Measurements from ENCODE around the gene RPUSD3. TPM values are rescaled to one million over a fixed set of nuclear protein-coding genes. Genes with fewer than 3 reads are reported as not detected.

The RPUSD3 gene
- total RNA-seq, 2 donors from 2014 or later: 65.9 to 66.9 TPM

- H3K9me3 Mint-ChIP-seq: no peaks in the 10 kb centered on the region
- no peaks in the 10 kb centered on the region for H3K27me3 Mint-ChIP-seq
- no peaks in the 10 kb centered on the region for H3K4me1 Mint-ChIP-seq
- H3K4me3 Mint-ChIP-seq: no peak overlapping the region
- H3K36me3 Mint-ChIP-seq (ENCODE audit: low read depth): peaks cover 90% of the 10 kb centered on the region
- H3K27ac Mint-ChIP-seq: no peak overlapping the region
- ATAC-seq (replicated peaks): no peak
These were observed 10.7 kb downstream of the RPUSD3 start for GRCh38 chr3:9833078-9833477.

- no peaks in the 10 kb centered on the region for H3K4me1 Mint-ChIP-seq
- H3K27ac Mint-ChIP-seq: no peak overlapping the region
- H3K27me3 Mint-ChIP-seq: no peaks in the 10 kb centered on the region
- no peak overlapping the region for H3K4me3 Mint-ChIP-seq
- peaks cover 84% of the 10 kb centered on the region for H3K36me3 Mint-ChIP-seq (ENCODE audit: low read depth)
- no peaks in the 10 kb centered on the region for H3K9me3 Mint-ChIP-seq
- no peak for ATAC-seq (replicated peaks)
These were observed 12.6 kb downstream of the RPUSD3 start for GRCh38 chr3:9831253-9831652.

- H3K4me3 Mint-ChIP-seq: no peak overlapping the region
These were observed 14.7 kb downstream of the RPUSD3 start for GRCh38 chr3:9828801-9829755.

GRCh38 chr3:9826815-9827573 is 16.8 kb downstream of the RPUSD3 start:
- Mint-ChIP-seq H3K4me3 (no peak overlapping the region), H3K36me3 (ENCODE audit: low read depth) (peaks cover 42% of the 10 kb centered on the region), H3K27me3 (no peaks in the 10 kb centered on the region), H3K4me1 (no peaks in the 10 kb centered on the region), H3K9me3 (no peaks in the 10 kb centered on the region), H3K27ac (no peak overlapping the region)
- peak; percentile 61 for ATAC-seq (replicated peaks)

More at GRCh38 chr3:9828801-9829755, 14.7 kb downstream of the RPUSD3 start:
- Mint-ChIP-seq H3K4me1 (no peaks in the 10 kb centered on the region), H3K36me3 (ENCODE audit: low read depth) (peaks cover 62% of the 10 kb centered on the region), H3K9me3 (no peaks in the 10 kb centered on the region), H3K27ac (no peak overlapping the region), H3K27me3 (no peaks in the 10 kb centered on the region)
- ATAC-seq (replicated peaks): no peak

- Mint-ChIP-seq H3K27me3 (no peaks in the 10 kb centered on the region), H3K36me3 (ENCODE audit: low read depth) (peaks cover 27% of the 10 kb centered on the region), H3K9me3 (no peaks in the 10 kb centered on the region), H3K27ac (no peak overlapping the region), H3K4me1 (no peaks in the 10 kb centered on the region), H3K4me3 (no peak overlapping the region)
- ATAC-seq (replicated peaks): no peak
These were observed 18.3 kb downstream of the RPUSD3 start for GRCh38 chr3:9825451-9826040.

- no peaks in the 10 kb centered on the region for H3K9me3 Mint-ChIP-seq
These were observed 22.9 kb downstream of the RPUSD3 start for GRCh38 chr3:9820946-9821345.

GRCh38 chr3:9820543-9820942 is 23.3 kb downstream of the RPUSD3 start:
- Mint-ChIP-seq H3K27me3 (no peaks in the 10 kb centered on the region), H3K36me3 (ENCODE audit: low read depth) (peaks cover 7% of the 10 kb centered on the region), H3K9me3 (no peaks in the 10 kb centered on the region), H3K4me1 (peaks cover 6% of the 10 kb centered on the region), H3K27ac (no peak overlapping the region), H3K4me3 (no peak overlapping the region)
- no peak for ATAC-seq (replicated peaks)

More at GRCh38 chr3:9820946-9821345, 22.9 kb downstream of the RPUSD3 start:
- peaks cover 7% of the 10 kb centered on the region for H3K36me3 Mint-ChIP-seq (ENCODE audit: low read depth)
- H3K27ac Mint-ChIP-seq: no peak overlapping the region
- no peak for ATAC-seq (replicated peaks)
- peaks cover 6% of the 10 kb centered on the region for H3K4me1 Mint-ChIP-seq
- no peaks in the 10 kb centered on the region for H3K27me3 Mint-ChIP-seq
- no peak overlapping the region for H3K4me3 Mint-ChIP-seq

GRCh38 chr3:9818666-9819335 is 25.0 kb downstream of the RPUSD3 start:
- H3K36me3 Mint-ChIP-seq (ENCODE audit: low read depth): peaks cover 7% of the 10 kb centered on the region
- peak overlapping the region; percentile 3 for H3K27ac Mint-ChIP-seq
- H3K4me1 Mint-ChIP-seq: peaks cover 6% of the 10 kb centered on the region
- ATAC-seq (replicated peaks): no peak
- no peak overlapping the region for H3K4me3 Mint-ChIP-seq
- no peaks in the 10 kb centered on the region for H3K27me3 Mint-ChIP-seq
- H3K9me3 Mint-ChIP-seq: no peaks in the 10 kb centered on the region

- Mint-ChIP-seq H3K27me3 (no peaks in the 10 kb centered on the region), H3K4me3 (no peak overlapping the region), H3K4me1 (peaks cover 6% of the 10 kb centered on the region), H3K9me3 (no peaks in the 10 kb centered on the region), H3K36me3 (ENCODE audit: low read depth) (peaks cover 18% of the 10 kb centered on the region), H3K27ac (no peak overlapping the region)
- ATAC-seq (replicated peaks): peak; percentile 21
These were observed 26.4 kb downstream of the RPUSD3 start for GRCh38 chr3:9817436-9817835.

GRCh38 chr3:9815986-9816385 is 27.8 kb downstream of the RPUSD3 start:
- no peak for ATAC-seq (replicated peaks)
- Mint-ChIP-seq H3K36me3 (ENCODE audit: low read depth) (peaks cover 29% of the 10 kb centered on the region), H3K4me1 (peaks cover 13% of the 10 kb centered on the region), H3K4me3 (no peak overlapping the region), H3K27me3 (no peaks in the 10 kb centered on the region), H3K9me3 (no peaks in the 10 kb centered on the region), H3K27ac (no peak overlapping the region)

- Mint-ChIP-seq H3K9me3 (no peaks in the 10 kb centered on the region), H3K36me3 (ENCODE audit: low read depth) (peaks cover 44% of the 10 kb centered on the region), H3K27me3 (no peaks in the 10 kb centered on the region), H3K27ac (peak overlapping the region; percentile 30), H3K4me1 (peaks cover 30% of the 10 kb centered on the region), H3K4me3 (no peak overlapping the region)
- ATAC-seq (replicated peaks): no peak
These were observed 30.8 kb downstream of the RPUSD3 start for GRCh38 chr3:9812870-9813483.

- peaks cover 34% of the 10 kb centered on the region for H3K4me1 Mint-ChIP-seq
- no peaks in the 10 kb centered on the region for H3K27me3 Mint-ChIP-seq
- ATAC-seq (replicated peaks): no peak
- peaks cover 63% of the 10 kb centered on the region for H3K36me3 Mint-ChIP-seq (ENCODE audit: low read depth)
- peak overlapping the region; percentile 49 for H3K27ac Mint-ChIP-seq
- no peaks in the 10 kb centered on the region for H3K9me3 Mint-ChIP-seq
- peak overlapping the region; percentile 88 for H3K4me3 Mint-ChIP-seq
These were observed 33.0 kb downstream of the RPUSD3 start for GRCh38 chr3:9810846-9811245.

GRCh38 chr3:9810433-9810770 is 33.4 kb downstream of the RPUSD3 start:
- H3K4me1 Mint-ChIP-seq: peaks cover 34% of the 10 kb centered on the region
- no peaks in the 10 kb centered on the region for H3K9me3 Mint-ChIP-seq
- peak overlapping the region; percentile 88 for H3K4me3 Mint-ChIP-seq
- no peaks in the 10 kb centered on the region for H3K27me3 Mint-ChIP-seq
- no peak for ATAC-seq (replicated peaks)
- peak overlapping the region; percentile 49 for H3K27ac Mint-ChIP-seq
- peaks cover 68% of the 10 kb centered on the region for H3K36me3 Mint-ChIP-seq (ENCODE audit: low read depth)

Data from activated T-helper 17 cell treated with anti-CD3 and anti-CD28 coated beads, Interleukin-2, amount 50 U/mL, for 72 hours (primary cell).